OCI-LY3 (cell line): ENCODE data around the gene C4orf51.

Source experiments
- EZH2phosphoT487 ChIP-seq: fragments of 200-600 bp; shearing (Covaris generic); IDR thresholded peaks from 2 replicates; pipeline ENCODE4 v1.6.1; 2018; ENCODE audit warnings: antibody characterized with exemption, mixed run types, low read depth
- TF ChIP-seq, protein P1 (sequence below): fragments of 200-600, 300-600 bp; sonication (generic); IDR thresholded peaks from 2 replicates; pipeline ENCODE4 v1.5.1; 2014; ENCODE audit warnings: antibody characterized with exemption, low read length, low read depth

GRCh38 chr4:145779319-145779801 lies 99.4 kb downstream of the C4orf51 start:
- TF ChIP-seq, protein P1, sequence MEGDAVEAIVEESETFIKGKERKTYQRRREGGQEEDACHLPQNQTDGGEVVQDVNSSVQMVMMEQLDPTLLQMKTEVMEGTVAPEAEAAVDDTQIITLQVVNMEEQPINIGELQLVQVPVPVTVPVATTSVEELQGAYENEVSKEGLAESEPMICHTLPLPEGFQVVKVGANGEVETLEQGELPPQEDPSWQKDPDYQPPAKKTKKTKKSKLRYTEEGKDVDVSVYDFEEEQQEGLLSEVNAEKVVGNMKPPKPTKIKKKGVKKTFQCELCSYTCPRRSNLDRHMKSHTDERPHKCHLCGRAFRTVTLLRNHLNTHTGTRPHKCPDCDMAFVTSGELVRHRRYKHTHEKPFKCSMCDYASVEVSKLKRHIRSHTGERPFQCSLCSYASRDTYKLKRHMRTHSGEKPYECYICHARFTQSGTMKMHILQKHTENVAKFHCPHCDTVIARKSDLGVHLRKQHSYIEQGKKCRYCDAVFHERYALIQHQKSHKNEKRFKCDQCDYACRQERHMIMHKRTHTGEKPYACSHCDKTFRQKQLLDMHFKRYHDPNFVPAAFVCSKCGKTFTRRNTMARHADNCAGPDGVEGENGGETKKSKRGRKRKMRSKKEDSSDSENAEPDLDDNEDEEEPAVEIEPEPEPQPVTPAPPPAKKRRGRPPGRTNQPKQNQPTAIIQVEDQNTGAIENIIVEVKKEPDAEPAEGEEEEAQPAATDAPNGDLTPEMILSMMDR = no peak
- no peak for TF ChIP-seq EZH2phosphoT487
